T-helper 1 cell treated with Interleukin-12 subunit alpha and Interleukin-12 subunit beta and Interleukin-4 antibody, amounts not matched to agents 30 μg/mL and 1 μg/mL, for 36 hours (primary cell): Measurements from ENCODE around the gene GRIK5.

Source experiments
- H3K27ac Mint-ChIP-seq: one replicate; pipeline ENCODE4 v1.8.0; 2021; ENCODE audit warnings: mild to moderate bottlenecking, mixed read lengths
- H3K27me3 Mint-ChIP-seq: one replicate; pipeline ENCODE4 v1.8.0; 2021; ENCODE audit warnings: low read depth, mixed read lengths
- H3K36me3 Mint-ChIP-seq: one replicate; pipeline ENCODE4 v1.8.0; 2021; ENCODE audit warnings: low read depth, mixed read lengths
- H3K4me1 Mint-ChIP-seq: one replicate; pipeline ENCODE4 v1.8.0; 2021; ENCODE audit warnings: low read depth, mixed read lengths
- H3K4me3 Mint-ChIP-seq: one replicate; pipeline ENCODE4 v1.8.0; 2021; ENCODE audit warnings: mild to moderate bottlenecking, moderate library complexity, mixed read lengths
- H3K9me3 Mint-ChIP-seq: one replicate; pipeline ENCODE4 v1.8.0; 2021; ENCODE audit warnings: mixed read lengths

Gene GRIK5

GRCh38 chr19:42075364-42075615 is 5.3 kb upstream of the GRIK5 start:
- Mint-ChIP-seq H3K27ac (peak overlapping the region; percentile 100), H3K36me3 (peaks cover 12% of the 10 kb centered on the region), H3K4me3 (peak overlapping the region; percentile 97), H3K4me1 (peaks cover 40% of the 10 kb centered on the region), H3K9me3 (no peaks in the 10 kb centered on the region), H3K27me3 (peaks cover 7% of the 10 kb centered on the region)

- Mint-ChIP-seq H3K27ac (peak overlapping the region; percentile 100), H3K4me1 (peaks cover 40% of the 10 kb centered on the region), H3K4me3 (peak overlapping the region; percentile 97), H3K36me3 (peaks cover 12% of the 10 kb centered on the region), H3K9me3 (no peaks in the 10 kb centered on the region), H3K27me3 (peaks cover 7% of the 10 kb centered on the region)
These were observed 4.7 kb upstream of the GRIK5 start for GRCh38 chr19:42074513-42075363.

- H3K36me3 Mint-ChIP-seq = peaks cover 3% of the 10 kb centered on the region
- H3K9me3 Mint-ChIP-seq = no peaks in the 10 kb centered on the region
- H3K4me3 Mint-ChIP-seq = no peak overlapping the region
These were observed 1.2 kb upstream of the GRIK5 start for GRCh38 chr19:42071247-42071646.

GRCh38 chr19:42068756-42069571 is 1.0 kb downstream of the GRIK5 start:
- Mint-ChIP-seq H3K36me3 (no peaks in the 10 kb centered on the region), H3K9me3 (no peaks in the 10 kb centered on the region), H3K27ac (no peak overlapping the region), H3K4me3 (no peak overlapping the region), H3K4me1 (peaks cover 4% of the 10 kb centered on the region), H3K27me3 (peaks cover 7% of the 10 kb centered on the region)

More at GRCh38 chr19:42071247-42071646, 1.2 kb upstream of the GRIK5 start:
- Mint-ChIP-seq H3K27ac (no peak overlapping the region), H3K27me3 (peaks cover 7% of the 10 kb centered on the region), H3K4me1 (peaks cover 15% of the 10 kb centered on the region)

- Mint-ChIP-seq H3K4me1 (peaks cover 4% of the 10 kb centered on the region), H3K4me3 (no peak overlapping the region), H3K36me3 (no peaks in the 10 kb centered on the region), H3K27ac (no peak overlapping the region), H3K27me3 (peaks cover 7% of the 10 kb centered on the region), H3K9me3 (no peaks in the 10 kb centered on the region)
These were observed 1.6 kb downstream of the GRIK5 start for GRCh38 chr19:42068361-42068755.

- H3K27ac Mint-ChIP-seq = no peak overlapping the region
- no peaks in the 10 kb centered on the region for H3K9me3 Mint-ChIP-seq
- H3K36me3 Mint-ChIP-seq = no peaks in the 10 kb centered on the region
- peaks cover 7% of the 10 kb centered on the region for H3K27me3 Mint-ChIP-seq
- H3K4me1 Mint-ChIP-seq = peaks cover 4% of the 10 kb centered on the region
- H3K4me3 Mint-ChIP-seq = no peak overlapping the region
These were observed 2.6 kb downstream of the GRIK5 start for GRCh38 chr19:42067315-42067888.

GRCh38 chr19:42066075-42066754 is 3.8 kb downstream of the GRIK5 start:
- Mint-ChIP-seq H3K4me1 (peaks cover 4% of the 10 kb centered on the region), H3K27me3 (peaks cover 7% of the 10 kb centered on the region), H3K4me3 (no peak overlapping the region), H3K27ac (no peak overlapping the region), H3K36me3 (no peaks in the 10 kb centered on the region), H3K9me3 (no peaks in the 10 kb centered on the region)

- Mint-ChIP-seq H3K9me3 (no peaks in the 10 kb centered on the region), H3K27me3 (peaks cover 3% of the 10 kb centered on the region), H3K4me3 (no peak overlapping the region), H3K27ac (no peak overlapping the region), H3K36me3 (no peaks in the 10 kb centered on the region), H3K4me1 (peaks cover 2% of the 10 kb centered on the region)
These were observed 4.5 kb downstream of the GRIK5 start for GRCh38 chr19:42065511-42065910.

GRCh38 chr19:42065051-42065450 is 5.0 kb downstream of the GRIK5 start:
- Mint-ChIP-seq H3K4me3 (no peak overlapping the region), H3K27me3 (no peaks in the 10 kb centered on the region), H3K9me3 (no peaks in the 10 kb centered on the region), H3K36me3 (no peaks in the 10 kb centered on the region), H3K4me1 (no peaks in the 10 kb centered on the region), H3K27ac (no peak overlapping the region)

GRCh38 chr19:42064432-42064831 is 5.6 kb downstream of the GRIK5 start:
- Mint-ChIP-seq H3K27me3 (no peaks in the 10 kb centered on the region), H3K27ac (no peak overlapping the region)

GRCh38 chr19:42062381-42062780 is 7.6 kb downstream of the GRIK5 start:
- Mint-ChIP-seq H3K4me1 (no peaks in the 10 kb centered on the region), H3K27ac (no peak overlapping the region), H3K36me3 (no peaks in the 10 kb centered on the region), H3K9me3 (no peaks in the 10 kb centered on the region), H3K27me3 (no peaks in the 10 kb centered on the region), H3K4me3 (no peak overlapping the region)

More at GRCh38 chr19:42064432-42064831, 5.6 kb downstream of the GRIK5 start:
- H3K36me3 Mint-ChIP-seq = no peaks in the 10 kb centered on the region
- no peaks in the 10 kb centered on the region for H3K9me3 Mint-ChIP-seq
- H3K4me3 Mint-ChIP-seq = no peak overlapping the region
- H3K4me1 Mint-ChIP-seq = no peaks in the 10 kb centered on the region

- Mint-ChIP-seq H3K4me3 (no peak overlapping the region), H3K27me3 (no peaks in the 10 kb centered on the region), H3K4me1 (no peaks in the 10 kb centered on the region), H3K9me3 (no peaks in the 10 kb centered on the region), H3K27ac (no peak overlapping the region), H3K36me3 (no peaks in the 10 kb centered on the region)
These were observed 9.9 kb downstream of the GRIK5 start for GRCh38 chr19:42060117-42060516.

GRCh38 chr19:42059196-42059595 is 10.8 kb downstream of the GRIK5 start:
- Mint-ChIP-seq H3K4me3 (no peak overlapping the region), H3K27ac (no peak overlapping the region), H3K9me3 (no peaks in the 10 kb centered on the region), H3K36me3 (no peaks in the 10 kb centered on the region), H3K4me1 (no peaks in the 10 kb centered on the region), H3K27me3 (no peaks in the 10 kb centered on the region)

GRCh38 chr19:42057846-42058245 is 12.2 kb downstream of the GRIK5 start:
- no peak overlapping the region for H3K27ac Mint-ChIP-seq
- H3K36me3 Mint-ChIP-seq = no peaks in the 10 kb centered on the region
- no peak overlapping the region for H3K4me3 Mint-ChIP-seq
- no peaks in the 10 kb centered on the region for H3K9me3 Mint-ChIP-seq
- no peaks in the 10 kb centered on the region for H3K4me1 Mint-ChIP-seq
- no peaks in the 10 kb centered on the region for H3K27me3 Mint-ChIP-seq
